NT2/D1 (cell line): Measurements from ENCODE around the gene PODXL2.

Experiments
- YY1 ChIP-seq: IDR thresholded peaks from 2 replicates; pipeline ENCODE4 v1.6.1; 2011; ENCODE audit not compliant: insufficient read length, insufficient read depth
- ZNF274 ChIP-seq: IDR thresholded peaks from 2 replicates; pipeline ENCODE4 v1.6.1; 2011; ENCODE audit warnings: mild to moderate bottlenecking, low read depth, low read length

DNA sequence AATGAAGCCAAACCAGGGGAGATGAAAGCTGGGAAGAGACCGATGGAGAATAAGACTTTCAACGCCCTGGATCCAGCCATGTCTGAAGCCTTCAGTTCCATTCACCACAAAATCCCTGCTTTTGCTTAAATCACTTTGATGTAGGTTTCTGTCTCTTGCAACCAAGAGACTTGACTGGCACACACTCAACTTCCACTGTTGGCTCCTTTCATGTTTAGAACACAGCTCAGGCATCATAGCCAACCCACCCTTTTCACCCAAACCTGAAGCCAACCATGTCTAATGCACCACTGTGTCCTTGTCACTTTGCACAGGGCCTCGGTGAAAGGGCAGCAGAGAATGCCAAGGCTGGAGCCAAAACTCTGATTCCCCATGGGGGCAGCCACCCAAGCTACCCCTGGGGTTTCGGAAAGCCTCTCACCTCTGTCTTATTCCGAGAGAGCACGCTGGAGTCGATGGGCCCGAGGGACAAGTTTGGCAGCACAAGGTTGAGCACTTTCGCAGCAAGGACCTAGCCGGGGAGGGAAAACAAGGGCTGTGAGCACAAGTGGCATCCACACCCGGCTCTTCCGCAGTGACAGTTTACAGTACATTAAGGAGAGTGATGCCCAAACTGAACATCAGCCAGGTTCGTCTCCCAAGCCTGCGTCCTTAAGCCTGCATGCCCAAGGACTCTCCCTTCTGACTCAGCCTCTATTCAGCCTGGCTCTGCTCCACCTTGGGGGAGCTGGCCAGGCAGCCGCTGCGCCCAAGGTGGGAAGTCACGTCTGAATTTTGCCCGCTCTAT is 81.4 kb downstream of the PODXL2 start:
- TF ChIP-seq YY1 = no peak
- TF ChIP-seq ZNF274 = no peak
